Fibroblast of lung (primary cell): ENCODE results near the gene SHISA5. TPM values are rescaled to one million over a fixed set of nuclear protein-coding genes. Genes with fewer than 3 reads are reported as not detected.
A peak's percentile ranks its signal among the peaks of the same experiment; 100 is the strongest.
"Not testable (repeated sequence)": the region's sequence is repeated elsewhere in the genome, so short reads cannot be mapped to it uniquely, and the experiment has no call there.

Source experiments
- DNase-seq, 2 donors: peaks; one replicate each; pipeline versions ENCODE4 v3.0.0 to v3.0.0-alpha.2; 2010; ENCODE audit warnings: low read depth in 2 of 2
- H2AFZ ChIP-seq: 2 replicates; pipeline ENCODE4 v1.5.1; 2012; ENCODE audit warnings: low read length, control low read depth, inconsistent platforms
- H3K27ac ChIP-seq: 2 replicates; pipeline ENCODE4 v1.5.1; 2011; ENCODE audit warnings: low read length, control low read depth; ENCODE audit not compliant: insufficient read depth
- H3K27me3 ChIP-seq: 2 replicates; pipeline ENCODE4 v1.5.1; 2011; ENCODE audit warnings: mild to moderate bottlenecking, low read length; ENCODE audit not compliant: control insufficient read depth, insufficient read depth
- H3K36me3 ChIP-seq: 2 replicates; pipeline ENCODE4 v1.5.1; 2011; ENCODE audit warnings: low read length; ENCODE audit not compliant: control insufficient read depth, insufficient read depth
- H3K4me1 ChIP-seq: 2 replicates; pipeline ENCODE4 v1.5.1; 2011; ENCODE audit warnings: low read length; ENCODE audit not compliant: control insufficient read depth, insufficient read depth; ENCODE audit errors: extremely low read depth
- H3K4me2 ChIP-seq: 2 replicates; pipeline ENCODE4 v1.5.1; 2011; ENCODE audit warnings: low read length, control low read depth; ENCODE audit not compliant: insufficient read depth; ENCODE audit errors: extremely low read depth
- H3K4me3 ChIP-seq, 4 experiments: fragments of 200-600 bp in 1 of 4; sonication (generic) in 1 of 4; replicated peaks in 1 of 4; 2 replicates each; pipeline ENCODE4 v1.5.1; 2011 to 2016; ENCODE audit warnings: low read length in 4 of 4, low read depth in 3 of 4, mild to moderate bottlenecking in 3 of 4, control low read depth in 2 of 4, inconsistent platforms in 1 of 4, mixed read lengths in 1 of 4; ENCODE audit not compliant: insufficient read depth in 1 of 4; ENCODE audit errors: control extremely low read depth in 1 of 4
- H3K79me2 ChIP-seq: 2 replicates; pipeline ENCODE4 v1.5.1; 2012; ENCODE audit warnings: mild to moderate bottlenecking, low read length, inconsistent platforms; ENCODE audit not compliant: control insufficient read depth, insufficient read depth
- H3K9ac ChIP-seq: 2 replicates; pipeline ENCODE4 v1.5.1; 2011; ENCODE audit warnings: mild to moderate bottlenecking, low read length, control low read depth; ENCODE audit not compliant: insufficient read depth
- H3K9me3 ChIP-seq: 2 replicates; pipeline ENCODE4 v1.5.1; 2012; ENCODE audit warnings: low read depth, low read length; ENCODE audit not compliant: control insufficient read depth, insufficient read depth
- H4K20me1 ChIP-seq: 2 replicates; pipeline ENCODE4 v1.5.1; 2011; ENCODE audit warnings: low read length; ENCODE audit not compliant: control insufficient read depth, insufficient read depth; ENCODE audit errors: extremely low read depth
- EZH2 ChIP-seq: IDR thresholded peaks from 2 replicates; pipeline ENCODE4 v1.5.1; 2012; ENCODE audit warnings: low read length, control low read depth, mild to moderate bottlenecking; ENCODE audit errors: missing control alignments
- polyA plus RNA-seq, 2 donors: library from polyadenylated mRNA; depleted of rRNA in 1 of 2; stranded (reverse) in 1 of 2; unstranded in 1 of 2; fragments of >200 nt; gene quantifications; 2 replicates each; pipeline ENCODE4 v1.2.1, GENCODE V29; 2011 to 2012; ENCODE audit warnings: missing spikeins in 1 of 2
- total RNA-seq: library from RNA; depleted of rRNA; stranded (reverse); fragments of >200 nt; gene quantifications from 2 replicates; pipeline ENCODE4 v1.2.1, GENCODE V29; 2014
- TF ChIP-seq, protein P1 (sequence below), 2 donors: IDR thresholded peaks in 1 of 2; conservative IDR thresholded peaks in 1 of 2; 1 replicate in 1 of 2; 2 replicates in 1 of 2; pipeline ENCODE4 v1.5.1; 2011 to 2012; ENCODE audit warnings: low read length in 2 of 2, control low read depth in 1 of 2, inconsistent platforms in 1 of 2, low read depth in 1 of 2, mild to moderate bottlenecking in 1 of 2

The SHISA5 gene
- total and polyA plus RNA-seq, 2 donors (not counting 1 experiment from before 2014, with no cell fraction given) = 136 to 139 TPM

DNA sequence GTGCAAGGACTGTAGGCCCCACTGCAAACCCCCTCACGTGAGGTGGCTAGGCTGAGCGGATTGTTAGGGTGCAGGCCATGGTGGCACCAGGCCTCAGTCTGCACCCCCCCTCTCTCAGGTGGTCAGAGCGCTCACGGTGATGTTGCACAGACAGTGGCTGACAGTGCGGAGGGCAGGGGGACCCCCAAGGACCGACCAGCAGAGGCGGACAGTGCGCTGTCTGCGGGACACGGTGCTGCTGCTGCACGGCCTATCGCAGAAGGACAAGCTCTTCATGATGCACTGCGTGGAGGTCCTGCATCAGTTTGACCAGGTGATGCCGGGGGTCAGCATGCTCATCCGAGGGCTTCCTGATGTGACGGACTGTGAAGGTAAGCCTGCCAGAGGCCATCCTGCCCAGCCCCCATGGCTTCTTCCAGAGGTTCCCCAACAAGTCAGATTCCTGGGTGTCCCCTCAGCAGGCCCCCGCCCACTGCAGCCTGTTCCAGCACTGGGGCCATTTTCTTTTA, 39.2 kb downstream of the SHISA5 start:
- Histone ChIP-seq H3K27me3 (no peaks in the 10 kb centered on the region), H3K4me2 (peak overlapping the region; percentile 67), H3K9me3 (no peaks in the 10 kb centered on the region), H3K9ac (peak overlapping the region; percentile 11), H3K4me1 (peaks cover 27% of the 10 kb centered on the region), H3K4me3 (no peak overlapping the region), H3K36me3 (peaks cover 34% of the 10 kb centered on the region), H3K79me2 (peaks cover 34% of the 10 kb centered on the region), H4K20me1 (no peaks in the 10 kb centered on the region), H3K27ac (peak overlapping the region; percentile 100), H2AFZ (no peak overlapping the region)
- TF ChIP-seq, protein P1, sequence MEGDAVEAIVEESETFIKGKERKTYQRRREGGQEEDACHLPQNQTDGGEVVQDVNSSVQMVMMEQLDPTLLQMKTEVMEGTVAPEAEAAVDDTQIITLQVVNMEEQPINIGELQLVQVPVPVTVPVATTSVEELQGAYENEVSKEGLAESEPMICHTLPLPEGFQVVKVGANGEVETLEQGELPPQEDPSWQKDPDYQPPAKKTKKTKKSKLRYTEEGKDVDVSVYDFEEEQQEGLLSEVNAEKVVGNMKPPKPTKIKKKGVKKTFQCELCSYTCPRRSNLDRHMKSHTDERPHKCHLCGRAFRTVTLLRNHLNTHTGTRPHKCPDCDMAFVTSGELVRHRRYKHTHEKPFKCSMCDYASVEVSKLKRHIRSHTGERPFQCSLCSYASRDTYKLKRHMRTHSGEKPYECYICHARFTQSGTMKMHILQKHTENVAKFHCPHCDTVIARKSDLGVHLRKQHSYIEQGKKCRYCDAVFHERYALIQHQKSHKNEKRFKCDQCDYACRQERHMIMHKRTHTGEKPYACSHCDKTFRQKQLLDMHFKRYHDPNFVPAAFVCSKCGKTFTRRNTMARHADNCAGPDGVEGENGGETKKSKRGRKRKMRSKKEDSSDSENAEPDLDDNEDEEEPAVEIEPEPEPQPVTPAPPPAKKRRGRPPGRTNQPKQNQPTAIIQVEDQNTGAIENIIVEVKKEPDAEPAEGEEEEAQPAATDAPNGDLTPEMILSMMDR (conservative IDR thresholded peaks at IDR 0.05 in 1 of 2, IDR thresholded peaks at IDR 0.05 in 1 of 2; ENCODE audit: low read depth in 1 of 2, low read length in 2 of 2) = no peak
- TF ChIP-seq EZH2 = no peak
- DNase-seq = no peak

DNA sequence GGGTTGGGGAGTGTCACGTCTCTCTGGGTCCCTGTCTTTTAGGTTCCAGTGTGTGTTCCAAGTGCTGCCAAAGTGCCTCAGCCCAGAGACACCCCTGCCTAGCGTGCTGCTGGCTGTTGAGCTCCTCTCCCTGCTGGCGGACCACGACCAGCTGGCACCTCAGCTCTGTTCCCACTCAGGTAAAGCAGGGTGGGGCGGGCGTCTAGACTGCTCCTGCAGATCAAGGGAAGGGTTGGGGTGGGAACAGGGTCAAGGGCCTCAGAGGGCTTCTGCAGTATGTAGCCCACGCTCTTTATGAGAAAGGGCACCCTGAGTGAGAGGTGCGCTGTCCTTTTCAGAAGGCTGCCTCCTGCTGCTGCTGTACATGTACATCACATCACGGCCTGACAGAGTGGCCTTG, 40.3 kb downstream of the SHISA5 start:
- Histone ChIP-seq H3K36me3 (peaks cover 25% of the 10 kb centered on the region), H3K79me2 (peaks cover 23% of the 10 kb centered on the region), H3K27me3 (no peaks in the 10 kb centered on the region), H3K4me1 (peaks cover 27% of the 10 kb centered on the region), H3K4me2 (no peak overlapping the region), H2AFZ (no peak overlapping the region), H3K9ac (no peak overlapping the region), H3K27ac (no peak overlapping the region), H3K4me3 (no peak overlapping the region), H3K9me3 (no peaks in the 10 kb centered on the region), H4K20me1 (no peaks in the 10 kb centered on the region)
- TF ChIP-seq, protein P1 (conservative IDR thresholded peaks at IDR 0.05 in 1 of 2, IDR thresholded peaks at IDR 0.05 in 1 of 2; ENCODE audit: low read depth in 1 of 2, low read length in 2 of 2) = no peak
- no peak for TF ChIP-seq EZH2
- no peak for DNase-seq

DNA sequence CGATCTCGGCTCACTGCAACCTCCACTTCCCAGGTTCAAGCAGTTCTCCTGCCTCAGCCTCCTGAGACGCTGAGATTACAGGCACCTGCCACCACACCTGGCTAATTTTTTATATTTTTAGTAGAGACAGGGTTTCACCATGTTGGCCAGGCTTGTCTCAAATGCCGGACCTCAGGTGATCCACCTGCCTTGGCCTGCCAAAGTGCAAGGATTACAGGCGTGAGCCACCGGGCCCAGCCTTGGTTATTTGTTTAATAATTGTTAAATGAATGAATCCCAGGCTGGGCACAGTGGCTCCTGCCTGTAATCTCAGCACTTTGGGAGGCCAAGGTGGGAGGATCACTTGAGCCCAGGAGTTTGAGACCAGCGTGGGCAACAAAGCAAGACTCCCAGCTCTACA, 42.2 kb downstream of the SHISA5 start:
- H3K4me1 ChIP-seq = peaks cover 12% of the 10 kb centered on the region
- not testable (repeated sequence) for H4K20me1 ChIP-seq, H3K27me3 ChIP-seq, H3K4me2 ChIP-seq, H3K9ac ChIP-seq, H2AFZ ChIP-seq, H3K79me2 ChIP-seq, H3K27ac ChIP-seq, H3K4me3 ChIP-seq, H3K9me3 ChIP-seq, DNase-seq
- peaks cover 11% of the 10 kb centered on the region for H3K36me3 ChIP-seq
